ENCODE results near the gene PLCH1. TPM values are rescaled to one million over a fixed set of nuclear protein-coding genes. Genes with fewer than 3 reads are reported as not detected.

Gene PLCH1
- total RNA-seq, 1 donor from 2014 or later: 0.25 TPM

- no peak for TF ChIP-seq POLR2AphosphoS5 (IDR thresholded peaks at IDR 0.05; ENCODE audit: insufficient read depth in 1 of 2, low read depth in 1 of 2)
- no peak for TF ChIP-seq POLR2A (IDR thresholded peaks at IDR 0.05)
- no peak for TF ChIP-seq CTCF (IDR thresholded peaks at IDR 0.05)
- H3K27me3 ChIP-seq: no peaks in the 10 kb centered on the region
Observed at GRCh38 chr3:155771126-155771525, 26.3 kb upstream of the PLCH1 start.

GRCh38 chr3:155766206-155766605 is 21.3 kb upstream of the PLCH1 start:
- Histone ChIP-seq H3K9me3 (no peaks in the 10 kb centered on the region), H3K36me3 (no peaks in the 10 kb centered on the region), H3K4me3 (no peak overlapping the region), H3K4me1 (no peaks in the 10 kb centered on the region), H3K27me3 (no peaks in the 10 kb centered on the region), H3K27ac (no peak overlapping the region)
- DNase-seq (ENCODE audit: extremely low spot score in 2 of 2): no peak
- intact Hi-C loops (cut with DNase I): no loop called here
- TF ChIP-seq POLR2A (IDR thresholded peaks at IDR 0.05) (no peak), POLR2AphosphoS5 (IDR thresholded peaks at IDR 0.05; ENCODE audit: insufficient read depth in 1 of 2, low read depth in 1 of 2) (no peak), CTCF (IDR thresholded peaks at IDR 0.05) (no peak)

More at GRCh38 chr3:155771126-155771525, 26.3 kb upstream of the PLCH1 start:
- Histone ChIP-seq H3K4me1 (no peaks in the 10 kb centered on the region), H3K9me3 (no peaks in the 10 kb centered on the region), H3K27ac (no peak overlapping the region), H3K36me3 (no peaks in the 10 kb centered on the region), H3K4me3 (no peak overlapping the region)
- intact Hi-C loops (cut with DNase I): no loop called here
- no peak for DNase-seq (ENCODE audit: extremely low spot score in 2 of 2)

- H3K27ac ChIP-seq: no peak overlapping the region
- H3K9me3 ChIP-seq: no peaks in the 10 kb centered on the region
- H3K27me3 ChIP-seq: no peaks in the 10 kb centered on the region
- no peak overlapping the region for H3K4me3 ChIP-seq
- DNase-seq (ENCODE audit: extremely low spot score in 2 of 2): no peak
- no peaks in the 10 kb centered on the region for H3K4me1 ChIP-seq
- TF ChIP-seq POLR2A (IDR thresholded peaks at IDR 0.05) (no peak), CTCF (IDR thresholded peaks at IDR 0.05) (no peak), POLR2AphosphoS5 (IDR thresholded peaks at IDR 0.05; ENCODE audit: insufficient read depth in 1 of 2, low read depth in 1 of 2) (no peak)
- intact Hi-C loops (cut with DNase I): no loop called here
- H3K36me3 ChIP-seq: no peaks in the 10 kb centered on the region
Observed at GRCh38 chr3:155763870-155764463, 19.1 kb upstream of the PLCH1 start.

- no peak for DNase-seq (ENCODE audit: extremely low spot score in 2 of 2)
- intact Hi-C loops (cut with DNase I): no loop called here
- Histone ChIP-seq H3K36me3 (no peaks in the 10 kb centered on the region), H3K9me3 (no peaks in the 10 kb centered on the region), H3K27ac (no peak overlapping the region), H3K27me3 (no peaks in the 10 kb centered on the region), H3K4me3 (no peak overlapping the region), H3K4me1 (no peaks in the 10 kb centered on the region)
- TF ChIP-seq POLR2AphosphoS5 (IDR thresholded peaks at IDR 0.05; ENCODE audit: insufficient read depth in 1 of 2, low read depth in 1 of 2): no peak
- no peak for TF ChIP-seq POLR2A (IDR thresholded peaks at IDR 0.05)
- TF ChIP-seq CTCF (IDR thresholded peaks at IDR 0.05): no peak
Observed at GRCh38 chr3:155760653-155761052, 15.8 kb upstream of the PLCH1 start.

GRCh38 chr3:155757577-155757976 is 12.7 kb upstream of the PLCH1 start:
- TF ChIP-seq CTCF (IDR thresholded peaks at IDR 0.05): no peak
- TF ChIP-seq POLR2AphosphoS5 (IDR thresholded peaks at IDR 0.05; ENCODE audit: insufficient read depth in 1 of 2, low read depth in 1 of 2): no peak
- TF ChIP-seq POLR2A (IDR thresholded peaks at IDR 0.05): no peak
- Histone ChIP-seq H3K9me3 (no peaks in the 10 kb centered on the region), H3K36me3 (no peaks in the 10 kb centered on the region), H3K4me1 (no peaks in the 10 kb centered on the region), H3K27ac (no peak overlapping the region), H3K27me3 (no peaks in the 10 kb centered on the region), H3K4me3 (no peak overlapping the region)
- DNase-seq (ENCODE audit: extremely low spot score in 2 of 2): no peak
- intact Hi-C loops (cut with DNase I): no loop called here
